ENCODE data around the gene FOXQ1.

The FOXQ1 gene

GRCh38 chr6:1313767-1314503 lies 2.0 kb downstream of the FOXQ1 start:
- TF ChIP-seq FOXP2 (optimal IDR thresholded peaks at IDR 0.05; ENCODE audit: borderline replicate concordance, extremely low read depth, extremely low read length, insufficient read depth) (no peak), SIN3A (IDR thresholded peaks at IDR 0.05; ENCODE audit: borderline replicate concordance, insufficient read depth, low read length) (no peak)

GRCh38 chr6:1314617-1315016 lies 2.7 kb downstream of the FOXQ1 start:
- TF ChIP-seq TAF1 (IDR thresholded peaks at IDR 0.05; ENCODE audit: borderline replicate concordance, insufficient read depth, low read length) = no peak
- TF ChIP-seq REST (IDR thresholded peaks at IDR 0.05; ENCODE audit: insufficient read depth in 1 of 2, low read depth in 2 of 2, low read length in 2 of 2) = no peak
- no peak for TF ChIP-seq POLR2AphosphoS5 (IDR thresholded peaks at IDR 0.05; ENCODE audit: low read depth, low read length)
- no peak for TF ChIP-seq FOXP2 (optimal IDR thresholded peaks at IDR 0.05; ENCODE audit: borderline replicate concordance, extremely low read depth, extremely low read length, insufficient read depth)
- no peak for TF ChIP-seq SIN3A (IDR thresholded peaks at IDR 0.05; ENCODE audit: borderline replicate concordance, insufficient read depth, low read length)

GRCh38 chr6:1315201-1315559 lies 3.3 kb downstream of the FOXQ1 start:
- TF ChIP-seq TAF1 (IDR thresholded peaks at IDR 0.05; ENCODE audit: borderline replicate concordance, insufficient read depth, low read length) = no peak

GRCh38 chr6:1315560-1316386 lies 3.9 kb downstream of the FOXQ1 start:
- TF ChIP-seq SIN3A (IDR thresholded peaks at IDR 0.05; ENCODE audit: borderline replicate concordance, insufficient read depth, low read length) (no peak), REST (IDR thresholded peaks at IDR 0.05; ENCODE audit: insufficient read depth in 1 of 2, low read depth in 2 of 2, low read length in 2 of 2) (no peak), TAF1 (IDR thresholded peaks at IDR 0.05; ENCODE audit: borderline replicate concordance, insufficient read depth, low read length) (no peak), POLR2AphosphoS5 (IDR thresholded peaks at IDR 0.05; ENCODE audit: low read depth, low read length) (no peak), FOXP2 (optimal IDR thresholded peaks at IDR 0.05; ENCODE audit: borderline replicate concordance, extremely low read depth, extremely low read length, insufficient read depth) (no peak)

GRCh38 chr6:1316489-1316971 lies 4.6 kb downstream of the FOXQ1 start:
- TF ChIP-seq TAF1 (IDR thresholded peaks at IDR 0.05; ENCODE audit: borderline replicate concordance, insufficient read depth, low read length) (no peak), SIN3A (IDR thresholded peaks at IDR 0.05; ENCODE audit: borderline replicate concordance, insufficient read depth, low read length) (no peak), POLR2AphosphoS5 (IDR thresholded peaks at IDR 0.05; ENCODE audit: low read depth, low read length) (no peak), REST (IDR thresholded peaks at IDR 0.05; ENCODE audit: insufficient read depth in 1 of 2, low read depth in 2 of 2, low read length in 2 of 2) (no peak), FOXP2 (optimal IDR thresholded peaks at IDR 0.05; ENCODE audit: borderline replicate concordance, extremely low read depth, extremely low read length, insufficient read depth) (no peak)

GRCh38 chr6:1317302-1317815 lies 5.5 kb downstream of the FOXQ1 start:
- TF ChIP-seq TAF1 (IDR thresholded peaks at IDR 0.05; ENCODE audit: borderline replicate concordance, insufficient read depth, low read length) (no peak), POLR2AphosphoS5 (IDR thresholded peaks at IDR 0.05; ENCODE audit: low read depth, low read length) (no peak), REST (IDR thresholded peaks at IDR 0.05; ENCODE audit: insufficient read depth in 1 of 2, low read depth in 2 of 2, low read length in 2 of 2) (no peak), SIN3A (IDR thresholded peaks at IDR 0.05; ENCODE audit: borderline replicate concordance, insufficient read depth, low read length) (no peak), FOXP2 (optimal IDR thresholded peaks at IDR 0.05; ENCODE audit: borderline replicate concordance, extremely low read depth, extremely low read length, insufficient read depth) (no peak)
